Mucosa of rectum (tissue), 2 donors: Measurements from ENCODE around the gene RBM26.

Experiments used
- H3K27ac ChIP-seq, 2 donors: one replicate each; pipeline ENCODE4 v1.7.0; 2013; ENCODE audit warnings: inconsistent platforms in 2 of 2, low read depth in 2 of 2, low read length in 2 of 2
- H3K27me3 ChIP-seq, 2 donors: one replicate each; pipeline ENCODE4 v1.7.0; 2013; ENCODE audit warnings: low read length in 2 of 2; ENCODE audit not compliant: control insufficient read depth in 2 of 2, insufficient read depth in 2 of 2
- H3K36me3 ChIP-seq, 2 donors: one replicate each; pipeline ENCODE4 v1.7.0; 2013; ENCODE audit warnings: low read length in 2 of 2; ENCODE audit not compliant: control insufficient read depth in 2 of 2, insufficient read depth in 2 of 2
- H3K4me1 ChIP-seq, 2 donors: one replicate each; pipeline ENCODE4 v1.7.0; 2013; ENCODE audit warnings: low read length in 2 of 2, mild to moderate bottlenecking in 1 of 2; ENCODE audit not compliant: control insufficient read depth in 2 of 2, insufficient read depth in 2 of 2
- H3K4me3 ChIP-seq, 2 donors: one replicate each; pipeline ENCODE4 v1.7.0; 2013; ENCODE audit warnings: low read length in 2 of 2
- H3K9ac ChIP-seq, 2 donors: one replicate each; pipeline ENCODE4 v1.7.0; 2013; ENCODE audit warnings: low read length in 2 of 2, low read depth in 1 of 2, mild to moderate bottlenecking in 1 of 2
- H3K9me3 ChIP-seq, 2 donors: one replicate each; pipeline ENCODE4 v1.7.0; 2013; ENCODE audit warnings: low read length in 2 of 2; ENCODE audit not compliant: control insufficient read depth in 2 of 2
- donor health status: healthy.
- donor health status: Normal muscosa, but diverticular disease.

The RBM26 gene

GRCh38 chr13:79442706-79443105 is 36.7 kb upstream of the RBM26 start:
- Histone ChIP-seq H3K27me3 (no peaks in the 10 kb centered on the region), H3K9me3 (no peaks in the 10 kb centered on the region), H3K9ac (no peak overlapping the region), H3K27ac (peak overlapping the region in 1 of 2 donors; percentile 13), H3K4me1 (peaks cover 0 to 11% of the 10 kb centered on the region in 2 donors), H3K36me3 (no peaks in the 10 kb centered on the region), H3K4me3 (no peak overlapping the region)

GRCh38 chr13:79442221-79442620 is 36.2 kb upstream of the RBM26 start:
- Histone ChIP-seq H3K27me3 (no peaks in the 10 kb centered on the region), H3K27ac (peak overlapping the region; percentile 89 to 91), H3K9me3 (no peaks in the 10 kb centered on the region), H3K4me3 (no peak overlapping the region), H3K36me3 (no peaks in the 10 kb centered on the region), H3K9ac (no peak overlapping the region), H3K4me1 (peaks cover 0 to 11% of the 10 kb centered on the region in 2 donors)

- H3K9ac ChIP-seq: peak overlapping the region in 1 of 2 donors; percentile 41
- H3K4me3 ChIP-seq: peak overlapping the region; percentile 49 to 62
- no peaks in the 10 kb centered on the region for H3K36me3 ChIP-seq
- no peaks in the 10 kb centered on the region for H3K27me3 ChIP-seq
- H3K9me3 ChIP-seq: no peaks in the 10 kb centered on the region
- H3K4me1 ChIP-seq: peaks cover 3 to 15% of the 10 kb centered on the region in 2 donors
- peak overlapping the region; percentile 89 to 91 for H3K27ac ChIP-seq
These were observed 35.0 kb upstream of the RBM26 start for GRCh38 chr13:79440958-79441528.

GRCh38 chr13:79439275-79439674 is 33.2 kb upstream of the RBM26 start:
- Histone ChIP-seq H3K4me3 (no peak overlapping the region), H3K36me3 (no peaks in the 10 kb centered on the region), H3K9ac (no peak overlapping the region), H3K27ac (no peak overlapping the region), H3K4me1 (peaks cover 4 to 19% of the 10 kb centered on the region in 2 donors), H3K9me3 (no peaks in the 10 kb centered on the region), H3K27me3 (no peaks in the 10 kb centered on the region)

- H3K36me3 ChIP-seq: no peaks in the 10 kb centered on the region
- peaks cover 4 to 16% of the 10 kb centered on the region in 2 donors for H3K4me1 ChIP-seq
- peak overlapping the region in 1 of 2 donors; percentile 73 for H3K27ac ChIP-seq
- H3K9ac ChIP-seq: no peak overlapping the region
- H3K4me3 ChIP-seq: no peak overlapping the region
- no peaks in the 10 kb centered on the region for H3K27me3 ChIP-seq
- H3K9me3 ChIP-seq: no peaks in the 10 kb centered on the region
These were observed 29.5 kb upstream of the RBM26 start for GRCh38 chr13:79435561-79435990.

- no peaks in the 10 kb centered on the region for H3K27me3 ChIP-seq
- H3K9me3 ChIP-seq: no peaks in the 10 kb centered on the region
- H3K4me1 ChIP-seq: peaks cover 4 to 7% of the 10 kb centered on the region in 2 donors
- H3K36me3 ChIP-seq: no peaks in the 10 kb centered on the region
- H3K9ac ChIP-seq: no peak overlapping the region
- peak overlapping the region in 1 of 2 donors; percentile 69 for H3K27ac ChIP-seq
- H3K4me3 ChIP-seq: no peak overlapping the region
These were observed 28.5 kb upstream of the RBM26 start for GRCh38 chr13:79434556-79434955.

GRCh38 chr13:79432992-79433391 is 26.9 kb upstream of the RBM26 start:
- no peak overlapping the region for H3K9ac ChIP-seq
- H3K27me3 ChIP-seq: no peaks in the 10 kb centered on the region
- no peaks in the 10 kb centered on the region for H3K36me3 ChIP-seq
- peaks cover 4 to 7% of the 10 kb centered on the region in 2 donors for H3K4me1 ChIP-seq
- H3K27ac ChIP-seq: no peak overlapping the region
- no peaks in the 10 kb centered on the region for H3K9me3 ChIP-seq
- H3K4me3 ChIP-seq: no peak overlapping the region

- peaks cover 4 to 7% of the 10 kb centered on the region in 2 donors for H3K4me1 ChIP-seq
- no peak overlapping the region for H3K9ac ChIP-seq
- H3K27ac ChIP-seq: no peak overlapping the region
These were observed 26.0 kb upstream of the RBM26 start for GRCh38 chr13:79432086-79432485.

GRCh38 chr13:79429309-79429708 is 23.3 kb upstream of the RBM26 start:
- no peaks in the 10 kb centered on the region for H3K36me3 ChIP-seq
- no peaks in the 10 kb centered on the region for H3K4me1 ChIP-seq
- H3K27ac ChIP-seq: no peak overlapping the region
- H3K9ac ChIP-seq: no peak overlapping the region
- no peaks in the 10 kb centered on the region for H3K27me3 ChIP-seq
- no peak overlapping the region for H3K4me3 ChIP-seq
- H3K9me3 ChIP-seq: no peaks in the 10 kb centered on the region

More at GRCh38 chr13:79432086-79432485, 26.0 kb upstream of the RBM26 start:
- Histone ChIP-seq H3K36me3 (no peaks in the 10 kb centered on the region), H3K4me3 (no peak overlapping the region), H3K9me3 (no peaks in the 10 kb centered on the region), H3K27me3 (no peaks in the 10 kb centered on the region)

- no peaks in the 10 kb centered on the region for H3K36me3 ChIP-seq
- H3K4me3 ChIP-seq: no peak overlapping the region
- no peak overlapping the region for H3K9ac ChIP-seq
- H3K27ac ChIP-seq: no peak overlapping the region
- H3K9me3 ChIP-seq: no peaks in the 10 kb centered on the region
- H3K4me1 ChIP-seq: no peaks in the 10 kb centered on the region
- H3K27me3 ChIP-seq: no peaks in the 10 kb centered on the region
These were observed 21.8 kb upstream of the RBM26 start for GRCh38 chr13:79427883-79428282.
